Activated CD8-positive, alpha-beta memory T cell treated with anti-CD3 and anti-CD28 coated beads, Interleukin-2, amount 50 U/mL, for 24 hours (primary cell): ENCODE data around the gene PAK4.
"Not testable (repeated sequence)": the region's sequence is repeated elsewhere in the genome, so short reads cannot be mapped to it uniquely, and the experiment has no call there.

Experiments used
- DNase-seq: peaks from one replicate; pipeline ENCODE4 v3.0.0-alpha.2; 2020; ENCODE audit errors: extremely low read depth

The PAK4 gene

GRCh38 chr19:39207293-39207836, 81.8 kb downstream of the PAK4 start:
- DNase-seq, result no peak

- DNase-seq, result no peak
Measured at GRCh38 chr19:39208175-39208795, 82.7 kb downstream of the PAK4 start.

DNA sequence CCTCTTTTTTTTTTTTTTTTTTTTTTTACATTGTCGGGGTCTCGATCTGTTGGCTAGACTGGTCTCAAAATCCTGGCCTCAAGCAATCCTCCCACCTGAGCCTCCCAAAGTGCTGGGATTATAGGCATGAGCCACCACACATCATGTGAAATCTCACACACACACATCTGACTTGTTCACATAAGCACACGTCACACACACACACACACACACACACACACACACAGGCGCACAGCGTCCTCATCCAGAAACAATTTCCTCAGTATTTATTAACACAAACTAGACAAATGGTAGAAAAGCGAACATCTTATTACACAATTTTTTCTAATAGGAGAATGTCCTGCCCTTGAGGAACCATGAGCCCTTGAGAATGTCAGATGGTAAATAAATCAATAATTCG, 83.6 kb downstream of the PAK4 start:
- DNase-seq, result no peak

DNA sequence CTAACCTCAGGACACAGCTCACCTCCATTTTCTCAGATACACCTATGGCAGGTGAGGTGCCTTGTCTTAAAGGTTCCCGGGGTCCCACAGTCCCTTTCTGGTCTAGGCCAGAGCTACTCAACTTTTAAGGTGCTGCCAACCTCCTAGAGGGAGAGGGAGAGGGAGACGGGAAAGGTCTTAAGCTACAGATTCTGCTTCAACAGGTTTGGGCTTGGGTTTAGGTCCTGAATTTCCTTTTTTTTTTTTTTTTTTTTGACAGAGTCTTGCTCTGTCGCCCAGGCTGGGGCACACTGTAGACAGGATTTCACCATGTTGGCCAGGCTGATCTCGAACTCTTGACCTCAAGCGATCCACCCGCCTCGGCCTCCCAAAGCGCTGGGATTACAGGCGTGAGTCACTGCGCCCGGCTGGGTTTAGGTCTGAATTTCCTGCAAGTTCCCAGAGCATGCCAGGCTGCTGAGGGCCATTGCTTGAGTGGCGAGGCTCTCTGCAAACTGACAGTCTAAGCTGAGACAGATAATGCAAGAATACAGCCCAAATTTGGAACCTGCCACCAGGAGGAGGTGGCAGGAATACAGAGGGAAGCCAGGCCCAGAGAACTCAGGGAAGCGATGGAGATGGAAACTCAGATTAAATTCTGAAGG, 86.3 kb downstream of the PAK4 start:
- no peak for DNase-seq

DNA sequence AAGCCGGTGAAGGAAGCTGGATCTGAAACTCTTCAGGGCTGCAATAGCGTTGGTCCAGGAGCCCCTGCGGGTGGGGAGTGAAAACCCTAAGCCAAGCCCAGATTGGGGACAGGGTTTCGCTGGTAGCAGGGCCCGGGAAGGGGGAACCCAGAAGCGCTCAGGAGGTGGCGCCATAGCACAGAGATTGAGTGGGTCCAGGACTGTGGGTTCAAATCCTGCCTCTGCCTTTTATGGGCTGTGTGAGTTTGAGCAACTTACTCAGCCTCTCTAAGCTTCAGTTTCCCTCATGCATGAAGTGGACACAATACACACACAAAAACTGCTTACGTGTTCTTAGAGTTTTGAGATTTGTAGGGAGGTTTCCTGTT, 86.8 kb downstream of the PAK4 start:
- DNase-seq, result peak; percentile 25

DNA sequence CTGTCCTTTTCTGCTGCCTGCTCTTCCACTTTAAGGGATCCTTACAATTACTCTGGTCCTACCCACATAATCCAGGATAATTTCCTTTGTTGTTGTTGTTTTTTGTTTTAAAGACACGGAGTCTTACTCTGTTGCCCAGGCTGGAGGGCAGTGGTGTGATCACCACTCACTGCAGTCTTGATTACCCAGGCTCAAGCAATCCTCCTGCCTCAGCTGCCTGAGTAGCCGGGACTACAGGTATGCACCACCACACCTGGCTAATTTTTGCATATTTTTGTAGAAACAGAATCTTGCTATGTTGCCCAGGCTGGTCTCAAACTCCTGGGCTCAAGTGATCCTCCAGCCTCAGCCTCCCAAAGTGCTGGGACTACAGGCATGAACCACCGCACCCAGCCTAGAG, 89.7 kb downstream of the PAK4 start:
- DNase-seq, result not testable (repeated sequence)

DNA sequence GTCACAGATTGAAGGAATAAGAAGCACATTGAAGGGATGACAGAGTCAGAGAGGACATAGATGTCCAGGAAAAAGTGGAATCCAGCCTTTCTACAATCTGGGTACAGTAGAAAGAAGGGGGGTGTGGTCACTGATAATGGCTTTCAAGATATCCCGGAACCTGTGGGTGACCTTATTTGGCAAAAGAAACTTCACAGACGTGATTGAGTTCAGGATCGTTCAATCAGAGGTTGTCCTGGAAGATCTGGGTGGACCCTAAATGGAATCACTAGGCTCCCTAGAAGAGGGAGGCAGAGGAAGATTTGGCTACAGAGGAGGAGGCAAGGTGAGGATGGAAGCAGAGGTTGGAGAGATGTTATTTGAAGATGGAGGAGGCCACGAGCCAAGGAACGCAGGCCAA, 91.5 kb downstream of the PAK4 start:
- no peak for DNase-seq

GRCh38 chr19:39218230-39219007, 92.8 kb downstream of the PAK4 start:
- DNase-seq, result no peak

- DNase-seq, result not testable (repeated sequence)
Measured at GRCh38 chr19:39219108-39219507, 93.5 kb downstream of the PAK4 start.

GRCh38 chr19:39223703-39224279, 98.2 kb downstream of the PAK4 start:
- DNase-seq, result no peak

- no peak for DNase-seq
Measured at GRCh38 chr19:39224910-39225309, 99.3 kb downstream of the PAK4 start.
